Fibroblast of lung (primary cell): ENCODE results near the gene RASSF5.

Experiments
- CTCF ChIP-seq, 2 donors: IDR thresholded peaks in 1 of 2; conservative IDR thresholded peaks in 1 of 2; 1 replicate in 1 of 2; 2 replicates in 1 of 2; pipeline ENCODE4 v1.5.1; 2011 to 2012; ENCODE audit warnings: low read length in 2 of 2, control low read depth in 1 of 2, inconsistent platforms in 1 of 2, low read depth in 1 of 2, mild to moderate bottlenecking in 1 of 2
- EZH2 ChIP-seq: IDR thresholded peaks from 2 replicates; pipeline ENCODE4 v1.5.1; 2012; ENCODE audit warnings: low read length, control low read depth, mild to moderate bottlenecking; ENCODE audit errors: missing control alignments

- TF ChIP-seq CTCF (conservative IDR thresholded peaks at IDR 0.05 in 1 of 2, IDR thresholded peaks at IDR 0.05 in 1 of 2; ENCODE audit: low read depth in 1 of 2, low read length in 2 of 2), result no peak
- no peak for TF ChIP-seq EZH2
These were observed 73.2 kb downstream of the RASSF5 start for GRCh38 chr1:206580438-206581113.
